Aorta (tissue), 5 donors: ENCODE data around the gene IQSEC2. TPM values are rescaled to one million over a fixed set of nuclear protein-coding genes. Genes with fewer than 3 reads are reported as not detected.

ENCODE experiments used
- ATAC-seq: fragments of 200-7000 bp; cut with Tn5 transposase; one replicate; pipeline ENCODE4 v1.9.1; 2022; ENCODE audit warnings: moderate library complexity; ENCODE audit not compliant: low FRiP score
- DNase-seq, 2 donors: peaks; one replicate each; pipeline ENCODE4 v3.0.0-alpha.2; 2020
- H3K27ac ChIP-seq, 2 donors: one replicate each; pipeline ENCODE4 v1.5.1; 2013; ENCODE audit warnings: low read length in 2 of 2, mild to moderate bottlenecking in 2 of 2, moderate library complexity in 2 of 2, control low read depth in 1 of 2, inconsistent platforms in 1 of 2, low read depth in 1 of 2
- H3K27me3 ChIP-seq, 2 donors: one replicate each; pipeline ENCODE4 v1.6.1; 2013; ENCODE audit warnings: control low read depth in 1 of 2, low read length in 1 of 2, mild to moderate bottlenecking in 1 of 2, moderate library complexity in 1 of 2; ENCODE audit not compliant: insufficient read depth in 2 of 2, control insufficient read depth in 1 of 2
- H3K36me3 ChIP-seq, 2 donors: one replicate each; pipeline ENCODE4 v1.6.1; 2013; ENCODE audit warnings: control low read depth in 1 of 2, low read length in 1 of 2, mild to moderate bottlenecking in 1 of 2; ENCODE audit not compliant: insufficient read depth in 2 of 2, control insufficient read depth in 1 of 2
- H3K4me1 ChIP-seq, 2 donors: one replicate each; pipeline ENCODE4 v1.6.1; 2013; ENCODE audit warnings: low read length in 2 of 2, control low read depth in 1 of 2, mild to moderate bottlenecking in 1 of 2, moderate library complexity in 1 of 2; ENCODE audit not compliant: insufficient read depth in 2 of 2, control insufficient read depth in 1 of 2
- H3K4me3 ChIP-seq, 2 donors: one replicate each; pipeline ENCODE4 v1.5.1; 2013; ENCODE audit warnings: low read length in 2 of 2, control low read depth in 1 of 2, mild to moderate bottlenecking in 1 of 2
- H3K9me3 ChIP-seq: one replicate; pipeline ENCODE4 v1.6.1; 2013; ENCODE audit warnings: mild to moderate bottlenecking, low read length; ENCODE audit not compliant: control insufficient read depth
- WGBS, 2 donors: extraction: QIAGEN DNeasy Blood & Tissue Kit; methylation state at CpG; one replicate each; pipeline ENCODE4 v1.1.7; 2013; 5-methylcytosine and 5-hydroxymethylcytosine counted together
- intact Hi-C, 2 donors: fragments of 100-400 bp; cut with DNase I; formaldehyde crosslinking; loops; one replicate each; pipeline versions ENCODE4 v1.14.2 to v1.15.0; 2022
- polyA plus RNA-seq, 2 donors: library from polyadenylated mRNA; stranded (reverse); fragments of 200-250 nt; gene quantifications; one replicate each; pipeline ENCODE4 v1.2.3, GENCODE V29; 2013
- total RNA-seq, 2 donors: library from RNA; stranded (reverse); fragmentation: NEBNext Ultra II Directional; extraction: Animal tissue kit (Norgen Biotek cat#: 25700); gene quantifications; one replicate each; pipeline ENCODE4 v1.2.1, GENCODE V29; 2021
- donor health status: healthy with polysubstance abuse.
- donor health status: Bipolar disorder and iron deficiency.
- donor health status: DM: no; HTN: no; CAD: no.
- donor health status: DM: no; HTN: no; CAD: no.
- donor health status: DM: yes; HTN: yes; CAD: no.

IQSEC2 gene
- total and polyA plus RNA-seq, 4 donors: 15.2 to 27.4 (median 16.2) TPM

DNA sequence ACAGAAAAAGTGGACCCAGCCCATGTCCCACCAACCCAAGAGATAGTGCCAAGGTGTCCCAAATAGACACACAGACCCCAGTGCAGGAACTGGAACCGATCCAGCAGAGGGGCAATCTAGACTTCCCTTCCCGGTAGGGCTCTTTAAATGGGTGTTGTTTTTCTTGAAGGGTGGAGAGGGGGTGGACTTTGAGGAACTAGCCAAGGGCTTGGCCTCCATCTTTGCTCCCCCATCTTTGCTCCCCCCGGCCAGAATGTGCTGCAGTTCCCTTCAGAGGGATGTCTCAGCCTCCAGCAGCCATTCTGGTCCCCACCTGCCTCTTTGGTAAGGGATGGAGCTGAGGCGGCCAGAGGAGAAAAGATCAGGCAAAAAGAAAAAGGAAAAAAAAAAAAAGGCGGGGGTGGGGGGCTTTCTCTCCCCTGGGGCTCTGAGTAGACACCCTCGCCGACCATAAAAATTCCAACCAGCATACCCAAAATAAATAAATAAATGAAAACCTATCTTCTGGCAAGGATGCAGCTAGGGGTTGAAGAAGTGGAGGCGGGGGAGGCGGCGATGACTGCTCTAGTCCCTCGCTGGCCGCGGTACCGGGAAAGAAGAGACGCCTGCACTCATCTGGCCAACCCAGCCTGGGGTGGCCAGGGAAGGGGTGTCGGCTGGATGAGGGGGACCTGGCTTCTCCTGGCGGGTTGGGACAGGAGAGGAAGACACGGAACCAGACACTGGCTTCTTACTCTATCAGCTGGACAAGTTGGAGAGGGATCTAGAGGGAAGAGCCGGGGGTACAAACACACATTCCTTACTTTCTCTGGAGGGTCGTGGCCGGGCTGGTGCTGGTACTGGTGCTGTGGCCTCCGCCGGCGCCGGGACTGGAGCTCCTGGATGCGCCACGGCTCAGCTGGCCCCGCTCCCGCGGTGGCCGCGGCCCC, 38.5 kb upstream of the IQSEC2 start:
- ATAC-seq (no peak), DNase-seq (no peak)
- Histone ChIP-seq H3K4me3 (peak overlapping the region; percentile 71 to 84), H3K27me3 (no peaks in the 10 kb centered on the region), H3K36me3 (no peaks in the 10 kb centered on the region), H3K27ac (no peak overlapping the region), H3K9me3 (no peaks in the 10 kb centered on the region), H3K4me1 (no peaks in the 10 kb centered on the region)
- 2 to 6% methylated on average over 31 of the region's 32 CpGs for WGBS, 2 donors
- intact Hi-C loops: loop anchor here (5.0 to 10.0 kb wide), 3 partner anchors 102 to 1735 kb away; partner anchors contain the start of genes RIBC1 (in 1 of the 2) and SMC1A (in 1 of the 2)

DNA sequence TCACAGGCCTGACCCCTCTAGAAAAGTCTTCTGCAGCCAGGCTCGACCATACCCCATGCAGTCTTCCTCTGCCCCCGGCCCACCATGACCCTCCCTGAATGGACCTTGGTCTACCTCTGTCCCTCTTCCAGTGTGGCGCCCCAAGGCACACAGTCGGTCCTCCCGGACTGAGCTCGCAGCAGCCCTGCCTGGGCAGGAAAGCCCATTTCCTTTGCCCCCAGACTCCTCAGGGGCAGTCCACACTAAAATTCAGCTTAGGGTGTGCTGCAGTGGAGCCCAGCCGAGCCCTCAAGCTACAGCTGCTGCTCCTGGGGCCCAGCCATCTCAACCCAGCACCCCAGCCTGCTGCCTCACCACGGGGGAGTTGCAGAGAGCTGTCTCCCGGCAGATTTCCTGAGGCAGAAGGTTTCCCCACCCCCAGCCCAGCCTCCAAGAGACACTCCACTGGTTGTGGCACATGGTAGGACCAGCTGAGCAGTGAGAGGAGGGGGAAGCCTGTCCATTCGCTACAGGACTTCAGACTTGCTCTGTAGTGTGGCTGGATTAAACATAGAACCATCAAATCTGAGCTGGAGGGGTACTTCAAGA, 37.5 kb upstream of the IQSEC2 start:
- Histone ChIP-seq H3K4me1 (no peaks in the 10 kb centered on the region), H3K36me3 (no peaks in the 10 kb centered on the region), H3K27me3 (no peaks in the 10 kb centered on the region), H3K4me3 (no peak overlapping the region), H3K27ac (no peak overlapping the region), H3K9me3 (no peaks in the 10 kb centered on the region)
- no peak for DNase-seq
- ATAC-seq: no peak
- intact Hi-C loops: loop anchor here (5.0 to 10.0 kb wide), 3 partner anchors 103 to 1736 kb away; partner anchors contain the start of genes RIBC1 (in 1 of the 2) and SMC1A (in 1 of the 2)
- WGBS, 2 donors: 60 to 80% methylated on average over 10 of the region's 10 CpGs

DNA sequence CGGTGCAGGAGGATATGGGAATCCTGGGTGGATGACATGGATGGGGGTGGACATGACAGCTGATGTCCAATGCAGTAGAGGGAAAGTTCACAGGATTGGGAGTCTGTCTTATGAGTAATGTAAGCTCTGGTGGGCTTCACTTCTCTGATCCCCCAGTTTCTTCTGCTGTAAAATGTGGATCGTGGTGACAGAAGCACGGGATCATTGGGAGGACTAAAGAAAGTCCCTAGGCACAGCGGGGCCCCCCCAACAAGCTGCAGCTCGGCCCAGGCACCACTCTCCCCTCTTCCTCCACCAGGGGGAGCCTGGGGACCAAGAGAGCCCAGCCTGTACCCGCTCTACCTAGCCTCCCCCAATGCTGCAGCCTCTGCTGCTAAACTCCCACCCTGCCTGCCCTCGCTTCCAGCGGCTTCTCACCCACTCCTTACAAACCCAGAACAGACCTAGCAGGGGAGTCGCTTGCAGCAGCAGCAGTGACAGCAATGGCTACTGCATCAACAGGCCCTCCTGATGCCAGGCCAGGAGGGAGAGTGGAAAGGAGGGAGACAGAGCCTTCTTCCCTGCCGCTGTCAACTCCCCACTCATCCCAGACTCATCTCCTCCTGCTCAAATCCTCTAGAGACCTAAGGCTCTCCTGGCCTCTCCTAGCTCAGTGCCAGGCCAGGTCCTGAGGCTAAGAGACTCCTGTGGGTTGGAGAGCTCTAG, 36.1 kb upstream of the IQSEC2 start:
- intact Hi-C loops: loop anchor here (5.0 to 10.0 kb wide), 3 partner anchors 105 to 1737 kb away; partner anchors contain the start of genes RIBC1 (in 1 of the 2) and SMC1A (in 1 of the 2)
- H3K27me3 ChIP-seq: no peaks in the 10 kb centered on the region
- H3K27ac ChIP-seq: no peak overlapping the region
- 5 to 6% methylated on average over 10 of the region's 10 CpGs for WGBS, 2 donors
- H3K4me3 ChIP-seq: no peak overlapping the region
- H3K4me1 ChIP-seq: no peaks in the 10 kb centered on the region
- no peaks in the 10 kb centered on the region for H3K9me3 ChIP-seq
- ATAC-seq (peak; percentile 75), DNase-seq (peak; percentile 76 to 88)
- no peaks in the 10 kb centered on the region for H3K36me3 ChIP-seq

DNA sequence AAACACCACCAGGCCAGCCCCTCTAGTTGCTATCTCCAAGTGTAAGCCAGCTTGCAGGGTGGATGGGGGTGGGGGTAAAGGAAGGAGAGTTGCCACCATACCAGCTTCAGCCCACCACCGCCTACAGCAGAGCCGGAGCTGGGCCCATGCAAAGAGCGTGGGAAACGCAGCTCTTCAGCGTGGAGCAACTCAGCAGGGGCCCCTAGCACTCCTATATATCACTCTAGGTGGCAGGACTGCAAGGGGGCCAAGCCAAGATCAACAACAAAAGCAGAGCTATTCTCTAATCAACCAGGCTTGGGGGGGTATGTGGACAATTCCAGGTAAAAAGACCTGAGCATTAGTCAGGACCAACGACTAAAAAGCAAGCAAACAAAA, 35.5 kb upstream of the IQSEC2 start:
- WGBS, 2 donors: 10 to 25% methylated on average over 6 of the region's 6 CpGs
- H3K4me3 ChIP-seq: no peak overlapping the region
- intact Hi-C loops: loop anchor here (5.0 to 10.0 kb wide), 3 partner anchors 105 to 1738 kb away; partner anchors contain the start of genes RIBC1 (in 1 of the 2) and SMC1A (in 1 of the 2)
- no peak overlapping the region for H3K27ac ChIP-seq
- no peaks in the 10 kb centered on the region for H3K4me1 ChIP-seq
- H3K36me3 ChIP-seq: no peaks in the 10 kb centered on the region
- no peak for ATAC-seq
- no peak for DNase-seq
- H3K27me3 ChIP-seq: no peaks in the 10 kb centered on the region
- no peaks in the 10 kb centered on the region for H3K9me3 ChIP-seq

DNA sequence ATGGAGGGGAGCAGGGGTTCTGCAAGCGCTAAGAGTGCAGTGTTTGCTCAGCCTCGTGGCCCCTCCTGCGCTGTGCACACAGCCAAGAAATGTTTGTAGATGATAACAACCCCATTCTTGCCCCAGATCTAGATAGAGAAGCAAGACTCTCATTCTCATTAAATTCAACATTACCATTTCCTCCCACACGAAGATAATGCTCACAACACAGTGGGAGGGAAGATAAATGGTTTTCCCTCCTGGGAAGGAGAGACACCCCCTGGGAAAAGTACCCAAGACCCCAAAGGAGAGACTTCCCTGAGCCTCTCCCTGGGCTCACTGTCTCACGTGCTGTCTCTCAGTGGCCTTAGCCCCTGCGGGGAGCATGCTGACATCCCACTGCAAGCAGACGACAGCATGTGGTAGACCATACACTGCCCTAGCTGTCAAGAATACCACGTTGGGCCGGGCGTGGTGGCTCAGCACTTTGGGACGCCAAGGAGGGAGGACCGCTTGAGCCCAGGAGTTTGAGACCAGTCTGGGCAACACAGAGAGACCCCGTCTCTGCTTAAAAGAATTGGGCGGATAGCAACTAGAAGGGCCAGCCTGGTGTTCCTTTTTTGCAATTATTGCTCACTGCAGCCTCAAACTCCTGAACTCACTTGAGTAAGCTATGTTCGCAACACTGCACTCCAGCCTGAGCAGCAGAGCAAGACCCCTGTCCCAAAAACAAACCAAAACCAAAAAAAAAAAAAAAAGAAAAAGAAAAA, 34.9 kb upstream of the IQSEC2 start:
- H3K4me3 ChIP-seq: no peak overlapping the region
- WGBS, 2 donors: 63 to 74% methylated on average over 15 of the region's 15 CpGs
- no peak overlapping the region for H3K27ac ChIP-seq
- intact Hi-C loops: loop anchor here (5.0 to 10.0 kb wide), 3 partner anchors 106 to 1739 kb away; partner anchors contain the start of genes RIBC1 (in 1 of the 2) and SMC1A (in 1 of the 2)
- ATAC-seq (no peak), DNase-seq (no peak)
- H3K9me3 ChIP-seq: no peaks in the 10 kb centered on the region
- H3K27me3 ChIP-seq: no peaks in the 10 kb centered on the region
- H3K4me1 ChIP-seq: no peaks in the 10 kb centered on the region
- H3K36me3 ChIP-seq: no peaks in the 10 kb centered on the region

DNA sequence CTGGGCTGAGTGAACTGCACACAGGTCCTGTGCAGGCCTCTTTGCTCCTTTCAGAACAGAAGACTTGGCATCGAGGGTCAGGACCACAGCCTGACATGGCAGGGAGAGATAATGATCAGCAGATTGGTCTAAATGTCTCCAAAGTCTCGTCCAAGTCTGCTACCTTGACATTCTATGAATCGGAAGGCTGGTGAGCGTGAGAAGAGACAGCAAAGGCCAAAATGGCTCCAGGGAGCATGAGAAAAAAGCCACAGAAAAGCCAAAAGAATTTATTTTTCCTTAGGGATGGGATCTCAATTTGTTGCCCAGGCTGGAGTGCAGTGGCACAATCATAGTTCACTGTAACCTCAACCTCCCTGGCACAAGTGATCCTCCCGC, 32.3 kb upstream of the IQSEC2 start:
- intact Hi-C loops: loop anchor here (5.0 to 10.0 kb wide), 2 partner anchors 124 to 1741 kb away; no protein-coding TSS in a partner anchor
- H3K27me3 ChIP-seq: no peaks in the 10 kb centered on the region
- no peaks in the 10 kb centered on the region for H3K9me3 ChIP-seq
- H3K4me3 ChIP-seq: no peak overlapping the region
- no peak for ATAC-seq
- no peaks in the 10 kb centered on the region for H3K36me3 ChIP-seq
- no peak for DNase-seq
- 71 to 74% methylated on average over 5 of the region's 5 CpGs for WGBS, 2 donors
- no peaks in the 10 kb centered on the region for H3K4me1 ChIP-seq
- H3K27ac ChIP-seq: no peak overlapping the region

DNA sequence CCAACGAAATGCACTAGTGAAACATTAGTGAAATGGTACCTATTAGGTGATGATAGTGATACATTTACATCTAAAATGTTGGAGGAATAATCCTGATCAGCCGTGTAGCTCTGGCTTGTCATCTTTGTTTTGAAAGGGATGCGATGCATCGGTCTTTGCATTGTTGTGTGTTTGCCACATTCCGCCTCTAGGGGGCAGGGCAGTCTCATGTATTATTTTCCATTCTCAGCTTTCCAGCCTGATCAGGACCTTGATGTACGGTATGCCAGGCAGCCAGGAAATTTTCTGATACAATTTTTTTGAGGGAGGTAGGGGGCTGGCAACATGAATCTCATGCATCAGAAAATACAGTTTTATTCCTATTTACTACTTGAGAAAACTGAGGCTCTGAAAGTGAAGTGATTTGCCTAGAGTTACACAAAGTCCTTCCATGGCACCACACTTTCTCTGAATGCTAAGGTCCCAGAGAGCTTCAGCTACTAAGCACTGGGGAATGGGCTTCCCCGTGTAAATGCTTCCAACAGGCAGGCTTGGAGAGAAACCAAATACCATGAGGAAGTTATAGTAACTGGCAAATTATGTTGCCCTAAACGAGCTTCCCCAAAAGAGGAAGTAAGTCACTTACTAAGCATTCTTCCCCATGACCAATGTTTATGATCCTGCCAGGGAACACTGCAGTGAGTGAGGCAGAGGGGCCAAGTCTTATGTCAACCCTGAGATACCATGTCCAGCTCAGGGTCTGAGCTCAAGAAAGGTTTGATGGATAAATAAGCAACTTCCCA, 31.8 kb upstream of the IQSEC2 start:
- peak; percentile 71 for ATAC-seq
- H3K27me3 ChIP-seq: no peaks in the 10 kb centered on the region
- intact Hi-C loops: loop anchor here (5.0 to 10.0 kb wide), 2 partner anchors 124 to 1742 kb away; no protein-coding TSS in a partner anchor

More for the DNA sequence above, 31.8 kb upstream of the IQSEC2 start:
- H3K4me3 ChIP-seq: no peak overlapping the region
- no peak overlapping the region for H3K27ac ChIP-seq
- 2 to 7% methylated on average over 8 of the region's 8 CpGs for WGBS, 2 donors
- no peaks in the 10 kb centered on the region for H3K9me3 ChIP-seq
- no peaks in the 10 kb centered on the region for H3K4me1 ChIP-seq
- DNase-seq: peak; percentile 60 to 81
- no peaks in the 10 kb centered on the region for H3K36me3 ChIP-seq
